ENCODE data around the gene KNDC1. TPM values are rescaled to one million over a fixed set of nuclear protein-coding genes. Genes with fewer than 3 reads are reported as not detected.

Gene KNDC1
- total RNA-seq, 2 donors from 2014 or later = 0.33 to 0.37 TPM

GRCh38 chr10:133156674-133157579, 3.1 kb upstream of the KNDC1 start:
- intact Hi-C loops (cut with DNase I) = loop anchor here in 1 of 2 donors (5.0 kb wide), 1 partner anchor 505 kb away; no protein-coding TSS in a partner anchor
- peak; percentile 44 for DNase-seq (ENCODE audit: low spot score)

- peak; percentile 48 for DNase-seq (ENCODE audit: low spot score)
- intact Hi-C loops (cut with DNase I) = loop anchor here in 1 of 2 donors (5.0 kb wide), 1 partner anchor 506 kb away; no protein-coding TSS in a partner anchor
Measured at GRCh38 chr10:133157662-133158436, 2.2 kb upstream of the KNDC1 start.

- intact Hi-C loops (cut with DNase I) = loop anchor here in 1 of 2 donors (5.0 kb wide), 1 partner anchor 506 kb away; no protein-coding TSS in a partner anchor
- peak; percentile 58 for DNase-seq (ENCODE audit: low spot score)
Measured at GRCh38 chr10:133158437-133158755, 1.6 kb upstream of the KNDC1 start.

GRCh38 chr10:133158756-133159610, 1.0 kb upstream of the KNDC1 start:
- intact Hi-C loops (cut with DNase I) = loop anchor here in 1 of 2 donors (5.0 kb wide), 1 partner anchor 507 kb away; no protein-coding TSS in a partner anchor
- peak; percentile 75 for DNase-seq (ENCODE audit: low spot score)

- intact Hi-C loops (cut with DNase I) = loop anchor here in 1 of 2 donors (5.0 kb wide), 1 partner anchor 507 kb away; no protein-coding TSS in a partner anchor
Measured at GRCh38 chr10:133159611-133159949, 439 bp upstream of the KNDC1 start.

GRCh38 chr10:133160826-133161471, 930 bp downstream of the KNDC1 start:
- DNase-seq (ENCODE audit: low spot score) = peak; percentile 74

More at GRCh38 chr10:133159611-133159949, 439 bp upstream of the KNDC1 start:
- peak; percentile 64 for DNase-seq (ENCODE audit: low spot score)

GRCh38 chr10:133161486-133162109, 1.6 kb downstream of the KNDC1 start:
- peak; percentile 67 for DNase-seq (ENCODE audit: low spot score)
- intact Hi-C loops (cut with DNase I) = no loop called here

More at GRCh38 chr10:133160826-133161471, 930 bp downstream of the KNDC1 start:
- intact Hi-C loops (cut with DNase I) = no loop called here

- intact Hi-C loops (cut with DNase I) = no loop called here
- DNase-seq (ENCODE audit: low spot score) = peak; percentile 47
Measured at GRCh38 chr10:133162178-133162909, 2.3 kb downstream of the KNDC1 start.

- intact Hi-C loops (cut with DNase I) = no loop called here
- DNase-seq (ENCODE audit: low spot score) = peak; percentile 50
Measured at GRCh38 chr10:133162910-133163856, 3.2 kb downstream of the KNDC1 start.

- peak; percentile 56 for DNase-seq (ENCODE audit: low spot score)
- intact Hi-C loops (cut with DNase I) = no loop called here
Measured at GRCh38 chr10:133163889-133164815, 4.1 kb downstream of the KNDC1 start.

- DNase-seq (ENCODE audit: low spot score) = peak; percentile 68
- intact Hi-C loops (cut with DNase I) = no loop called here
Measured at GRCh38 chr10:133164816-133165555, 5.0 kb downstream of the KNDC1 start.

GRCh38 chr10:133165556-133166503, 5.8 kb downstream of the KNDC1 start:
- DNase-seq (ENCODE audit: low spot score) = peak; percentile 74
- intact Hi-C loops (cut with DNase I) = no loop called here

- intact Hi-C loops (cut with DNase I) = no loop called here
- no peak for DNase-seq (ENCODE audit: low spot score)
Measured at GRCh38 chr10:133166504-133166827, 6.4 kb downstream of the KNDC1 start.
